Measurements from ENCODE around the gene INPP1.
"Not testable (repeated sequence)": the region's sequence is repeated elsewhere in the genome, so short reads cannot be mapped to it uniquely, and the experiment has no call there.

INPP1 gene, protein sequence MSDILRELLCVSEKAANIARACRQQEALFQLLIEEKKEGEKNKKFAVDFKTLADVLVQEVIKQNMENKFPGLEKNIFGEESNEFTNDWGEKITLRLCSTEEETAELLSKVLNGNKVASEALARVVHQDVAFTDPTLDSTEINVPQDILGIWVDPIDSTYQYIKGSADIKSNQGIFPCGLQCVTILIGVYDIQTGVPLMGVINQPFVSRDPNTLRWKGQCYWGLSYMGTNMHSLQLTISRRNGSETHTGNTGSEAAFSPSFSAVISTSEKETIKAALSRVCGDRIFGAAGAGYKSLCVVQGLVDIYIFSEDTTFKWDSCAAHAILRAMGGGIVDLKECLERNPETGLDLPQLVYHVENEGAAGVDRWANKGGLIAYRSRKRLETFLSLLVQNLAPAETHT
- total RNA-seq: 1.8 to 4.2 (median 3.9) reads per million in 3 experiments

DNA sequence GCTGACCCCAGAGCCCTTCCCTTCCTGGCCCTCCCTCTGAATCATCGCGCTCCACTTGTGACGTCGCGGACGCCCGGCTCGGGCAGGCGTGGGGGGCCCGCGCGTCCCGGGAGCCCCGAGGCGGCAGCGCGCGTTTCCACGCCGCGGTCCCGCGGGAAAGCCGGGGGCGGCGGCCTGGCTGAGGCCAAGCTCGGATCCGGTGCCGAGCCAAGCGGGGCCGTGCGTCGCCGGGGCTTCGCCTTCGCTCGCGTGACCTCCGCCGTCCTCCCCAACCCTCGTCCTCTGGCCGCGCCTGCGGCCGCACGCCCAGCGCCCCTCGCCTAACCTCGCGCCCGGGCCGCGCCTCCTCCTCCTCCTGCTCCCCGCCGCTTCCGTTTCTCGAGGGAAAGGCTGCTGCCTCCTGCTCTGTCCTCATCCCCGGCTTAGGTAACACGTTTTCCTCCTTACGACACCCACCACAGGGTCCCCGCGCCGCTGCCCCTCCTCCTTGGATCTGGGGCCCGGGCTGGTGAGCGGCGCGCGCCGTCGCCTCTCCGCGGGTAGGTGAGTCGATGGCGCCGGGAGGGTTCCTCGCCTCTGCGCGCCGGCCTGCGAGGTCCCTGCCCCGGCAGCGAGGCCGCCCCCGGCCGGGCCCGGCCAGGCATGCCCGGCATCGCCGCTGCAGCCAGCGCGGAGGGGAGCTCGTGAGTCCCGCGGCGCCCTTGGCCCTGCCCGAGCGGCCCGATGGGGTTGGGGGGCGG is at the start of gene INPP1:
Gene INPP1, plus strand, starts transcription at position 54 of the 740 bp plus-strand sequence. CDS start 16,514 bp downstream, outside the sequence.
- DNase-seq: peak; percentile 18

DNA sequence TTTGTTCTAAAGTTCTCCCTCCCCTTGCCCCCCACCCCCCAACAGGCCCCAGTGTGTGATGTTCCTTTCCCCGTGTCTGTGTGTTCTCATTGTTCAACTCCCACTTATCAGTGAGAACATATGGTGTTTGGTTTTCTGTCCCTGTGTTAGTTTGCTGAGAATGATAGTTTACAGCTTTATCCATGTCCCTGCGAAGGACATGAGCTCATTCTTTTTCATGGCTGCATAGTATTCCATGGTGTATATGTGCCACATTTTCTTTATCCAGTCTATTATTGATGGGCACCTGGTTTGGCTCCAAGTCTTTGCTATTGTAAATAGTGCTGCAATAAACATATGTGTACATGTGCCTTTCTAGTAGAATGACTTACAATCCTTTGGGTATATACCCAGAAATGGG is 45.5 kb upstream of the INPP1 start:
- DNase-seq: not testable (repeated sequence)

DNA sequence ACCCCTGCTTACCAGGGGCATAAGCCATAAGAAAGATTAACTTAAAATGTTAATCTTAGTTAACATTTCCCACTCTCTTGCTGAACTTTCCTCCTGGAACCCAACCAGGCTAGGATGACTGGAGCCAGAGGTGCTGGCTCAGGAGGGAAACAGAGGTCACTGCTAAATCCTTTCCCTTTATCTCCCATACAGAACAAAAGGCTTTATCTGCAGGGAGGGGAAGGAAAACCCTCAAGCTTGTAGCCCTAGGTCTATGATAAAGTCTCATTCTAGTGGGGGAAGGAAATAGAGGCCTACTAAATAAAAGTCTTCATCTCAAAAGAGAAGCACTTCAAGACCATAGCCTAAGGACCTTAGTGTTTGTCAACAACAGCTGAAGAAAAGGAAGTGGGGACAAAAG is 42.4 kb upstream of the INPP1 start:
- no peak for DNase-seq

DNA sequence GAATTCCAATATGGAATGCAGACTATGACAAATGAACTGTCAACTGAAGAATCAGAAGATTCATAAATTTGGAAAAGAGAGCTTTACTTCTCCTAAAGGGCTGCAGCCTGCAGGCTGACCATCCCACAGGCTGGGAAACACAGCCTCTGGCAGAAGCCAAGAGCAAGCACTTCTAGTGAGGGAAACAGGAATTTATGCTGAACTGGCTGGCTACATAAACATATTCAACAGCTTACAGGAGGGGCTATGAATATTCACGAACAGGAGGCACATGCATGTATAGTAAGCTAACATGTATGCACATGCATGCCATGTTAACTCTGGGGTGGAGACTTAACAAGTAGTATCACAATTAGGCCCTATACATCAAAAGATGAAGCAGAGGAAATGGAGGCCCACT is 41.3 kb upstream of the INPP1 start:
- DNase-seq: no peak

DNA sequence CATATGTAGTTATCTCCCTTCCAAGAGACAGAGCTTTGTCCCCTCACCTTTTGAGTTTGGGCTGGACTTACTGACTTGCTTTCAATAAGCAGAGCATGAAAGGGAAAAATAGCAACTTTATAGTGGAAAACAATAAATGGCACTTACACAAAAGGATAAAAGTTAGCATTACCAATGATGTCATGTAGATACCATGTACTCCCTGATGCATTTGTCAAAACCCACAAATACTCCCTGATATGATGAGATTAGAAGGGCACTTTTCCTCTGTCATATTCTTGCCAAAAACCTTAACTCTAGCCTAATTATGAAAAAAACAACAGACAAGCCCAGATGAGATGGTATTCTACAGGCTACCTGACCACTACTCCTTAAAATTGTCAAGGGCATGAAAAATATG is 39.7 kb upstream of the INPP1 start:
- DNase-seq: no peak

DNA sequence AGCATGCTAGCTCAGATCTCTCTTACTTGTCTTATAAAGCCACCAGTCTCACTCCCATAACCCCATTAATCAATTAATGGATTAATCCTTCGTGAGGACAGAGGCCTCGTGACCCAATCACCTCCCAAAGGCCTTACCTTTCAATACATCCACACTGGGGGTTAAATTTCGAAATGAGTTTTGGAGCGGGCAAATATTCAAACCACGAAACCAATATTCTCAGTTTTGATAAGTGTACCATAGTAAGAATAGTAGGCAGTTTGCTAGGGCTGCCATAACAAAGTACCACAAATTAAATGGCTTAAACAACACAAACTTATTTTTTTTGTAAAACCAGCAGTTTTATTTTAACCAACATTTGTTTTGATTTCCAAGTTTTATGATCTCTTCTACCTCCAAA is 39.0 kb upstream of the INPP1 start:
- DNase-seq: no peak

DNA sequence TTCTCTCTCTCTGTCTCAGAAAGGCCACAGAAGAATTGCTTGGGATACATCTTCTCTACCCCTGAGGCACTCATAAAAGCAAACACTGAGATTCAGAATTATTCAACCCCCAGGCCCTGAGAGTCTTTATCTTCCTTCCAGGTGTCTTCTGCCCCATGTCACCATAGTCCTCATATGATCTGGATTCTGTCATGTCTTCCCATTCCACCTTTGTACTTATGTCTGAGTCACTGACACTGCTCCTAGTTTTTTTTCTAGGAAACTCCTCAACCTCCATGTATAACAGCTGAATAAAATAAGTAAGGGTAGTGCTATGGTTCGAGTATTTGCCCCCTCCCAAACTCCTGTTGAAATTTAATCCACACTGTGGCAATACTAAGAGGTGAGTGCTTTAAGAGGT is 35.4 kb upstream of the INPP1 start:
- DNase-seq: no peak

DNA sequence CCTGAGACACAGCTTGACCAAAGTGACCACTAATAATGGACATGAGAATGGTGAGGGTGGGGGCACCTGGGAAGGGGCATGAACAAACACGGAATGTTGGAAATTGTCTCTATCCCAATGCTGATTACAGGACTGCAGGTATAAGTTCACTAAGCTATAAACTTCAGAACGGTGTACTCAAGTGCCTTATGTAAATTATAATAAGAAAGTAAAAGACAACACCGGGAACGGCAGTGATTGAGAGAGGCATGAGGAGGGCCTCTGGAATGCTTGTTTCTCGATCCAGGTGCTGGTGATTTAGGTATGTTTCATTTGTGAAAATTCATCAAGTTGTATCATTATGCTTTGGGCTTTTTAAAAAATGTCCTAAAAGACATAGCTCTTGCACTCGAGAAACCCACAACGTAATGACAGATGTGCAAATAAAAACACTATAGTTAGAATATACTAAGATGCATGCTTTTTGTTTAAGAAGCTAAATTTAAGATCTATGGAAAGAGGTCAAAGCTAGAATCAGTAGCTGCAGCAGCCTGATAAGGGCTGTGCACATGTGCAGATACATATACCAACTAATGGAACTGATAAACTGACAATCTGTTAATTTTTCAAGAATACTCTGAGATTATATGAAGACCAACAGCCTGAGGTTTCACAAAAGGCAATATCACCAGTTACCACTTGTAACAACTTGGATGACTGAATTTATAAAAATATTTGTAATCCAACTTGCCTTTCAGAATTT is 31.3 kb upstream of the INPP1 start:
- no peak for DNase-seq

DNA sequence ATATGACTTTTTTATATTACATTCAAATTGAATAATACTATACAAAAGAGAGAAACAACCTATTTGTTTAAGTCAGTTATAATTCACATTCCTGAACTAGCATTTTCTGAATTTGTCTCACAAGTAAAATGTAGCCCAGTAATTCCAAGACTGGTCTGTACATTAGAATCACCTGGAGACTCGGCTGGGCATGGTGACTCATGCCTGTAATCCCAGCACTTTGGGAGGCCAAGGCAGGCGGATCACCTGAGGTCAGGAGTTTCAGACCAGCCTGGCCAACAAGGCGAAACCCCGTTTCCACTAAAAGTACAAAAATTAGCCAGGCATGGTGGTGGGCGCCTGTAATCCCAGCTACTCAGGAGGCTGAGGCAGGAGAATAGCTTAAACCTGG is 30.8 kb upstream of the INPP1 start:
- DNase-seq: not testable (repeated sequence)

DNA sequence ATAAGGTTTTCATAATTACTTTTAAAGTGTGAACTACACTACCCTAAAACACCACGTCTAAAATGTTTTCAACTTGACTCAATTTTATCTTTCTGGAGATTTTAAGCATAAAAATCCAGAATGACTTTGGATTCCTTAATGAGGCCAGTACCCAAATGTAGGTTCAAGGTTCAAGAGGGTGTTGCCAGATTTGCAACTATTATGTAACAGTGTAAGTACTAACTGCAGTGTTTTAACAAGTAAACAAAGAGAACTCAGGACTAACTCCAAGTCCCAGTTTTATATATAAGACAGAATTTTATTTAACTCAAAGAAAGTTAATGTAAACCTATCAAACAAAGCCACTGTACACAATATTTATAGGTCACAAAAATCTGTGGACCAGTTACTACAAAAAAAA is 29.5 kb upstream of the INPP1 start:
- no peak for DNase-seq

DNA sequence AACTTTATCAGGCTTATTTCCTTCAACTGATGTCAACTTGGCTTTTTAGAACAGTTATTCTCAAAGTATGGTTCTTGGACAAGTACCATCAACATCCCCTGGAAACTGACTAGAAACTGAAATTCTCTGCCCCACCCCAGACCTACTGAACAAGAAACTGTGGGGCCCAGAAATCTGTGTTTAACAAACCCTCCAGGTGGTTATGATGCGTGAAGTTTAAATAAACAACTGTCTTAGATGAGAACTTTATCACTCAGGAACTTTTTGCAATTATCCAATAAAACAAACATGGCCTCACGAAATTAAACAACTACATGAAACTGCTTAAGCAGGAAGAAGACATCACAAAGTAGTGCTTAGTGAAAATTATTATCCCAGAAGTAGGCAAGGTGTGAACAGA is 28.1 kb upstream of the INPP1 start:
- DNase-seq: no peak

DNA sequence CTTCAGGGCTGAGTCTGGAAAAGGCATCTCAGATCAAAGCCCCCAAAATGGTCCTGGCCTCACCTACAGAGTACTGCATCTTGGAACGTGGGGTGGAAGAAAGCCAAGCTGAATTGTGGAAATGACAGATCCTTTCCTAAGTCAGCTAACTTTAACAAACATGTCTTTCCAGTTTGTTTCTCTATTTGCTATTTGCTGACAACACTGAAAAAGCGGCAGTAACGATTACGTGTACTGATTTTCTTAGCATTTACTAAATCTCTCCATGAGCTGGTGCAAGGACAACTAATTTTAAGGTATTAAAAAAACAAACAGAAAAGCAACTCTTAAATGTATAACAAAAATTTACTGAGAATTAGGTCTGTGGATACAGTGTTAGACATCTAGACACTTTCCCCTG is 24.9 kb upstream of the INPP1 start:
- DNase-seq: no peak

DNA sequence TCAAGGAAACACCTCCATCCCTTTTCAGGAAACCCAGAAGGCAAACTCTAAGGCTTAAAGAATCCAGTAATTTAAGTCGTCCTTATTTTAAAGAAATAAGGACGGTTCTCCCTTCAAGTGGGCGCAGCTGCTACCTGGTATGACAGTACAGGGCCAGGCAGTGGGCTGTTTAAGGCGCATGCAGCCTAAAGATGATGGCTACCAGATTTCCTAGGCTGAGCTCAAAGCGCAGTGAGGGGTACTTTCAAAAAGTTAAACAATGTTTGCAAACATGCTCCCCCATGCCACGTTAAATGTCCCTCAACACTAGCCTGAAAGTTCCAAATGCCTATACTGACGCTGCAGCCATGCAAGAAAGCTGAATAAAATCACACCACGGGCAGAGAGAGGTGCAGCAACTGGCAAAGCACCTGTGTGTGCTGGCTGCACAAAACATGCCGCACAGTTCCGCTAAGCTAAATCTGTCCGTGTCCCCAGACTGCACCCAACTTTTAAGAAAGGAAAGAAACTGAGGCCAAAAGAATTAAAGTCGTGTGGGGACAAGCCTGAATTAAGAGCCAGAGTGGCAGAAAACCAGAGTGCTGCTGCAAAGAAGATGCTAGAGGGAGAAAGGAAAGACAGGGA is 24.3 kb upstream of the INPP1 start:
- no peak for DNase-seq

DNA sequence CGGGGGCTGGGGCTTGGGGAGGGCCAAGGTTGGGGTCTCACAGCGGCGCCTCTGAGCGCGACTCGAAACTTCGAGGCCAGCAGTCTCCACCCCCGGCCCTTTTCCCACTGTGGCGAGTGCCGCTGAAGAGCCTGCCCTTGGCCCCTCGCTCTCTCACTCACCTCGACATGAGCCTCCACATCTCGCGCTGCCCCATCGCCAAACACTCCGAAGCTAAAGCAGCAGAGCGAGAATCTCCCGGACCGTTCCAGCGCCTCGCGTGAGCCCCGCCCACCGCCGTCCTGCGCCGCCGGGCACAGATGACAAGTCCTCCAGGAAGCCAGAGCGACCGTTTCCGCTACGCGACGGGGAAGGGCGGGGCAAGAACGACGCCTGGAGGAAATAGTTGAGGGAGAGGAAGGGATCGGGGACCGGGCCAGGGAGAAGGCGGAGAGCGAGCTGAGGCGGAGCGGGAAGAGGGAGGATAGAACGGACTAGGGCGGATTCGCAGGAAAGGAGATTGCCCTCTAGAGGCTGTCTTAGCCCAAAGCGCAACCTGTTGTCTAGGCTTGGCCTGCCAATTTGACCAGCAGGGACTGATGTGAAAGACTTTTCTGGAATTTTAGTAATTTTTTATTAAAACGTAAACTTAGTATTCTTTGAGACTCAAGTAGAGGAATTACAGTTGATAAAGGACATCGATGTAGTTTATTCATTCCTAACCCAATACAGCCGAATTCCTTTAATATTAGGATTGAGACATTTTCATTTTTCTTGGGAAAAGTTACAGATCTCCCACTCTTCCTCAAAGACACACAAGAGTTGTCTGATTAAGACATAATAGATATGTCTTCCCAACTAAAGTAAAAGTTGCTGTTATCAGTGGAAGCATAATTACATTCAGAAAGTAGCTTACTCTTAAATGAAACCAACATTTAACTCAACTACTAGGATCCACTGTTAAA is 23.6 kb upstream of the INPP1 start, which contains the start of gene HIBCH:
Gene HIBCH, minus strand, starts transcription at position 272 of the 944 bp plus-strand sequence. Its CDS starts 76 bp downstream, at position 196.
- DNase-seq: peak; percentile 71

DNA sequence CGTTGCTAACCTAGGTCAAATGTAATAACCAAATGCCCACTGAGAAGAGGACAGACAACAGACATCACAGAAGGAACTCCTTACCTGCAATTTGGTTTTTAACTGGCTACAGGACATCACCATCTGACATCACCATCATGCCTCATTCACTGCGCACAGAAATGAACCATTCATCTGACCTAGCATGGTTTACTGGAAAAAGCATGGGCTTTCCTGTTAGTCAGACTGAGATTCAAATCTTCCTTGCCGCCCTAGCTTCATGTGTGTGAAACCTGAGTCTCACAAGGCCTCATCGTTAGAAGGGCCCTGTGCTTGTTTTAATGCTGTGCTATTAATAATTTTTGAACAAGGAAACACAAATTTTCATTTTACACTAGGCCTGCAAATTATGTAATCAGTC is 22.7 kb upstream of the INPP1 start:
- no peak for DNase-seq

DNA sequence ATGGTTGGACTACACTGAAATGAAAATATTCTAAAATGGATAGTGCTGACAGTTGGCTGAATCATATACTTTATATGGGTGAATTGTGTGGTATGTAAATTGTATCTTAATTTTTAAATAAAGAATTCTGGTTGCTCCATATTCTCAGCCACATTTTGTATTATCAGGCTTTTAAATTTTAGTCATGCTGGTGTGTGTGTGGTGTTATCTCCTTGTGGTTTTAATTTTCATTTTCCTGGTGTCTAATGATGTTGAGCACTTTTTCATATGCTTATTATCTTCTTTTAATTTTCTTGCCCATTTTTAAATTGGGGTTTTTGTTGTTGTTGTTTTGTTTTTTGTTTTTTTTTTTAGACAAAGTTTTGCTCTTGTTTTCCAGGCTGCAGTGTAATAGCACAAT is 20.0 kb upstream of the INPP1 start:
- no peak for DNase-seq

DNA sequence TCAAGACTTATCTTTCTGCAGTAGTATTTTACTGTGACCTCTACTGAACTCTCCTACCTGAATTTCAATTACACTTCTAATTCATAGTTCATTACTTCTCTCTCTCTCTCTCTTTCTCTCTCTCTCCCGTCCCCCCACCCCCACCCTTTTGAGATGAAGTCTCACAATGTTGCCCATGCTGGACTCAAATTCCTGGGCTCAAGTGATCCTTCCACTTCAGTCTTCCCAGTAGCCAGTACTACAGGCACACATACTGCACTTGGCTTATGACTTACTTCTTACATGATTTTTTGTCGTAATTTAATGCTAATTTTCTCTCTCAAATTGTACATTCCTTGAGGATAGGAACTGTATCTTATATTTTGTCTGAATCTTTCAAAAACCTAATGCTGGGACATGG is 17.8 kb upstream of the INPP1 start:
- no peak for DNase-seq

DNA sequence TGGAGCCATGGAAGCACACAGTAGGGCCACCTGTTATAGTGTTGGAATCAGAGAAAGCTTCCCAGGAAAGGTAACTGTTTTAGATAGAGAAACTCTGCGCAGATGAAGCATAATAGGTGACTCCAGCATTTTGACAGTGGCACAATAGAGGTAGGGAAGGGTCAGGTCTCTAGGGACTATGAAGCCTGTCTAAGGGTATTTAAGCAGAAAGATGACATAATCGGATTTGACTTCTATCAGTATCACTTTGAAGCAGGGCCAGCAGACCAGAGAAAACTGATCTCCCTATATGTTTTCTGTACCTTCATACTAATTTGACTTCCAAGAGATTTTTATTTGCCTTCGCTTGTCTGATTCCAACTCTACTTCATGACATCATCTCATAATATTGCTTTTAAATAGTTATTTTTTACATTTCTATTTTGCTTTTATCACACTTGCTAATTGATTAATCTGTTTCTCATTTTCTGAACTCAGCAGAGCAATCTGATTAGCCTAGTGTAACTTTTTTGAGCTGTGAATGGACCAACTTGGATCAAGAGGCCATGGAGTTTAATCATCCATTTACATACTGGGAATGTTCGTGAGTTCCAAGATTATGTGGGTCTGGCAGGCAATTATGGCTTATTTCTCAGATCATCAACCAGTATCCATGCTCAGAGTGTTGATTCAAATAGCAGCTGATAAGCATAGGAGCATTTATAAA is 15.4 kb upstream of the INPP1 start:
- DNase-seq: no peak

DNA sequence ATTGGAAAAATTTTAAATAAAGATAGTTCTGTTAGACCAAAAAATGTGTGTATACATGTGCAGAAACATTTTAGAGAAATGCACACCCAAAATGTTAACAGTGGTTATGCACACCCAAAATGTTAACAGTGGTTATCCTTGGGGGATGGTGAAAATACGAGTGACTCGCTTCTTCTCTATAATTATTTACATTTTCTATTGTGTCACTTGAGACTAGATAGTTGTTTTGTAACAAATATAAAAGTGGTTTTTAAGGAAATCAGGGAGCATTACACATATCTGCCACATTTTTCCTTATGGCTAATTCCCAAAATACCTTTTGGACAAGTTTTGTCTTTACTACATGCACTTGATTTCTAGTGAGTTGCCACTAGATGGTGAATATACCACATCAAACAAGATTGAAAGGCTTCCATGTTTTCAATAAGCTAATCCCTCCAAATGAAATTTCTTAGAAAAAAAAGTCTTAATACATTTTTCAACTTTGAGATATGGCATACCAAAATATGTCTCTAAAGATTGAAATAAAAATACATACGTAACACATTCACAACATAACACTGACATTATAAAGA is 14.7 kb upstream of the INPP1 start:
- no peak for DNase-seq

DNA sequence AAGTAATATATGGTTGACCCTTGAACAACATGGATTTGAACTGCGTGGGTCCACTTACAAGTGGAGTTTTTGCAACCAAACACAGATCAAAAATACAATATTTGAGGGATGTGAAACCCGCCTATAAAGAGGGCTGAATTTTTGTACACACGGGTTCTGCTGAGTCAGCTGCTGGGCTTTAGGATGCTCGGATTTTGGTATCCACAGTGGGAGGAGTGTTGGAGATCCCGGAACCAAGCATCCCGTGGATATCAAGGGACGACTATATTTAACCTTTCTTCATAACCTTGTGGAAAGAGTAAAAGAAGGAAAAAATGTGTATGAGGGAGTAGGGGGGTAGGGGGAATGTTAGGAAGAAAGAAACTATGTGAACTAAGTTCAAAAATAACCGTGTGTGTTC is 10.0 kb upstream of the INPP1 start:
- DNase-seq: no peak

DNA sequence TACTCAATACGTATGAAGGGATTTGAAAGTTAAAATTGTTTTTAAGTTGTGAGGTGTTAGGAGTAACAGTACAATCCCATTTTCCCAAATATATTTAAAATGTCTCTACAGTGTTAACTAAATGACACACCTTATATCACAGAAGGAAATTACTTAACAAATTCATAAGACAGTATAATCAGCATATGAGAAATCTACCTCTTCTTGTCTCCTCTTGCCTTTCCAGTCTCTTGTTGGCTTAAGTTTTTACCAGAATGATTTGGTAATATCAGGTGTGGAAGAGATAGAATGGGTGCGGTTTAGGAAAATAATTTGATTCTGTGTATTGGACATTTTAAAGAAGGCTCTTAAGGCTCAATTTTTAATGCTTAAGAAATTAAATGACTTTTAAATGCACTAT is 9.5 kb upstream of the INPP1 start:
- DNase-seq: no peak

Data from central memory CD4-positive, alpha-beta T cell (primary cell).